Kidney (tissue), 14 donors: Measurements from ENCODE around the gene EEF2KMT. TPM values are rescaled to one million over a fixed set of nuclear protein-coding genes. Genes with fewer than 3 reads are reported as not detected.
A peak's percentile ranks its signal among the peaks of the same experiment; 100 is the strongest.

Experiments used
- DNase-seq, 5 donors: peaks; one replicate each; pipeline ENCODE4 v3.0.0-alpha.2; 2013 to 2020
- FAIRE-seq: peaks from 2 replicates; lab custom pipeline; 2012; peaks lifted over from hg19 to GRCh38; lab: Jason Lieb, UNC
- H3K27ac ChIP-seq, 2 donors: one replicate each; pipeline ENCODE4 v1.7.0; 2013; ENCODE audit warnings: low read depth in 2 of 2, low read length in 2 of 2, inconsistent platforms in 1 of 2
- H3K27me3 ChIP-seq: one replicate; pipeline ENCODE4 v1.7.1; 2013; ENCODE audit warnings: low read length, inconsistent platforms; ENCODE audit not compliant: control insufficient read depth, insufficient read depth
- H3K36me3 ChIP-seq, 3 donors: one replicate each; pipeline versions ENCODE4 v1.7.0 to v1.7.1; 2013; ENCODE audit warnings: low read length in 3 of 3, control low read depth in 1 of 3, inconsistent platforms in 1 of 3; ENCODE audit not compliant: insufficient read depth in 3 of 3, control insufficient read depth in 2 of 3
- H3K4me1 ChIP-seq, 3 donors: one replicate each; pipeline versions ENCODE4 v1.7.0 to v1.7.1; 2013; ENCODE audit warnings: low read length in 3 of 3, inconsistent platforms in 1 of 3, low read depth in 1 of 3; ENCODE audit not compliant: control insufficient read depth in 2 of 3, insufficient read depth in 2 of 3
- H3K4me3 ChIP-seq, 3 donors: one replicate each; pipeline versions ENCODE4 v1.7.0 to v1.8.1; 2013; ENCODE audit warnings: low read length in 3 of 3, control low read depth in 1 of 3, inconsistent platforms in 1 of 3
- H3K9ac ChIP-seq, 3 donors: one replicate each; pipeline versions ENCODE4 v1.7.0 to v1.7.1; 2013; ENCODE audit warnings: low read length in 3 of 3, control low read depth in 1 of 3, inconsistent platforms in 1 of 3
- H3K9me3 ChIP-seq, 3 donors: one replicate each; pipeline versions ENCODE4 v1.7.0 to v1.7.1; 2013; ENCODE audit warnings: low read length in 3 of 3, control low read depth in 1 of 3, inconsistent platforms in 1 of 3; ENCODE audit not compliant: control insufficient read depth in 2 of 3, insufficient read depth in 1 of 3
- intact Hi-C: fragments of 100-400 bp; cut with DNase I; formaldehyde crosslinking; loops from one replicate; pipeline ENCODE4 v1.11.1; 2022
- polyA plus RNA-seq: library from polyadenylated mRNA; stranded (reverse); fragments of 350-450 nt; fragmentation: Illumina TruSeq; extraction: RNeasy Lipid Tissue Mini Kit (QIAGEN cat#74804); gene quantifications from one replicate; pipeline ENCODE4 v1.2.3, GENCODE V29; 2014; ENCODE audit warnings: low read depth, low replicate concordance; ENCODE audit not compliant: insufficient read depth
- total RNA-seq: library from RNA; stranded (reverse); fragmentation: NEBNext Ultra II Directional; extraction: Animal tissue kit (Norgen Biotek cat#: 25700); gene quantifications from one replicate; pipeline ENCODE4 v1.2.1, GENCODE V29; 2021
- TF ChIP-seq, protein P1 (sequence below): IDR thresholded peaks from 3 replicates; pipeline ENCODE4 v1.5.1; 2012; ENCODE audit warnings: mild to moderate bottlenecking, moderate library complexity, borderline replicate concordance; ENCODE audit not compliant: insufficient read depth; ENCODE audit errors: extremely low read depth
- donor health status: control.
- donor health status: control.
- donor health status: control.
- donor health status: control.
- donor health status: control.
- donor health status: DM: yes; HTN: yes; CAD: no.
- donor health status: Normal renal cell carcinoma (clear cell type).

EEF2KMT gene
- total and polyA plus RNA-seq, 2 donors from 2014 or later: 11.1 to 12.8 TPM

DNA sequence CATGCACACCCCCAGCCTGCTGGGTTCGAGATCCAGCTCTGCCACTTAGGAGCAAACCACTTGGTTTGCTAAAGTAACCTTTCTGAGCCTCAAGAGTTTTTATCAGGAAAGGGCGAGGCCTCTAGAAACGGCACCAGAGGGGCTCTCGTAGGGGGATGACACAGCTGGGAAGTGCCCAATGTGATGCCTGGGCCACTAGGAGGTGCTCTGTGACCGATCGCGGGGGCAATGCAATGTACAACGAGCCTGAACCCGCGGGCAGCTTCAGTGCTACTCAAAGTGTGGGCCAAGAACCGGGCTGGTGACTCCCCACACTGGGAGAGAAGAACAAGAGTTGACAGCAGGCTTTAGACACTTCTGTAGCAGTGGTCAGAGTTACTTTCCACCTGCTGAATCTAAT lies 41.2 kb downstream of the EEF2KMT start:
- Histone ChIP-seq H3K4me1 (no peaks in the 10 kb centered on the region), H3K36me3 (no peaks in the 10 kb centered on the region), H3K27ac (no peak overlapping the region), H3K9me3 (no peaks in the 10 kb centered on the region), H3K4me3 (no peak overlapping the region), H3K9ac (no peak overlapping the region), H3K27me3 (no peaks in the 10 kb centered on the region)
- intact Hi-C loops: no loop called here
- TF ChIP-seq, protein P1, sequence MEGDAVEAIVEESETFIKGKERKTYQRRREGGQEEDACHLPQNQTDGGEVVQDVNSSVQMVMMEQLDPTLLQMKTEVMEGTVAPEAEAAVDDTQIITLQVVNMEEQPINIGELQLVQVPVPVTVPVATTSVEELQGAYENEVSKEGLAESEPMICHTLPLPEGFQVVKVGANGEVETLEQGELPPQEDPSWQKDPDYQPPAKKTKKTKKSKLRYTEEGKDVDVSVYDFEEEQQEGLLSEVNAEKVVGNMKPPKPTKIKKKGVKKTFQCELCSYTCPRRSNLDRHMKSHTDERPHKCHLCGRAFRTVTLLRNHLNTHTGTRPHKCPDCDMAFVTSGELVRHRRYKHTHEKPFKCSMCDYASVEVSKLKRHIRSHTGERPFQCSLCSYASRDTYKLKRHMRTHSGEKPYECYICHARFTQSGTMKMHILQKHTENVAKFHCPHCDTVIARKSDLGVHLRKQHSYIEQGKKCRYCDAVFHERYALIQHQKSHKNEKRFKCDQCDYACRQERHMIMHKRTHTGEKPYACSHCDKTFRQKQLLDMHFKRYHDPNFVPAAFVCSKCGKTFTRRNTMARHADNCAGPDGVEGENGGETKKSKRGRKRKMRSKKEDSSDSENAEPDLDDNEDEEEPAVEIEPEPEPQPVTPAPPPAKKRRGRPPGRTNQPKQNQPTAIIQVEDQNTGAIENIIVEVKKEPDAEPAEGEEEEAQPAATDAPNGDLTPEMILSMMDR: no peak
- FAIRE-seq: no peak
- DNase-seq: peak in 1 of 5 donors; percentile 21

DNA sequence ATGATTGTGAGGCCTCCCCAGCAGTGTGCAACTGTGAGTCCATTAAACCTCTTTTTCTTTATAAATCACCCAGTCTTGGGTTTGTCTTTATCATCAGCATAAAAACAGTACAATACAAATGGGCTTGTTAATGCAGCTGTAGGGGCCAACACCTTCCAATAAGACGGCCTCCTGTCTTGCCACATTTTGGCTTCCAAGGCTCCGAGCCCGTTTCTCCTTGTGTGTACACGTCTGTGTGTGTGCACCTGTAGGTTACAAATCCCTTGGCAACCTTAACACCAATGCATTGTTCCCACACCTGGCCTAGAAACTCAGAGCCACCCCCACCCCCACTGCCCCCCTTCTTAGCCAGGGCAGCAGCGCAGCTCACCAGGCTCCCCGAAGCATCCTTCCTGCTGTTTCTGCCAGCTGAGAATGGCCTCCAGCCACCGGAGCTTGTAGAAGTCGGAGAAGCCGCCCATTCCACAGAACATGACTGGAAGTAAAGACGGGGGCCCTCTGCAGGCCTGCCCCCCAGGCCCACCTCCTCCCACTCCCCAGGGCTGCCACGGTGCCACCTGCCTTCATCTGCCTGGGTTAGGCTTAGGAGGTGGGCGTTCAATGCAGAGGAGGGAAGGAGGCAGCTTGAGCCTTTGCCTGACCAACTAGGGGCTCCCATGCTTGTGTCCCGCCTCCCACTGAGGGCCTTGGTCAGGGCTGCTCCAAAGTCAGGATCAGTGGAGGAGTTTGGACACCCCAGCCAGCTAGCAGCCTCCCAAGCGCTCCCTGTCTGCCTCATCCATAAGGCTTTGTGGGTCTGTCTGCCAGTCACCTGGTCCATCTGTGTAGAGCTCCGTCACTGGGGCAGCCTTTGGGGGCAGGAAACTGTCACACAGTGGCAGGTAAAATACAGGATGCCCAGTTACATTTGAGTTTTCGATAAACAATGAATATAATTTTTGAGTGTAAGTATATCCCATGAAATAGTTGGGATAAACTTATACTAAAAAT lies 42.4 kb downstream of the EEF2KMT start:
- H3K36me3 ChIP-seq: no peaks in the 10 kb centered on the region
- H3K27ac ChIP-seq: no peak overlapping the region
- no peak overlapping the region for H3K9ac ChIP-seq
- H3K27me3 ChIP-seq: no peaks in the 10 kb centered on the region
- H3K4me3 ChIP-seq: no peak overlapping the region
- intact Hi-C loops: no loop called here
- no peaks in the 10 kb centered on the region for H3K9me3 ChIP-seq
- H3K4me1 ChIP-seq: no peaks in the 10 kb centered on the region
- no peak for FAIRE-seq
- TF ChIP-seq, protein P1: no peak
- DNase-seq: peak in 1 of 5 donors; percentile 16

DNA sequence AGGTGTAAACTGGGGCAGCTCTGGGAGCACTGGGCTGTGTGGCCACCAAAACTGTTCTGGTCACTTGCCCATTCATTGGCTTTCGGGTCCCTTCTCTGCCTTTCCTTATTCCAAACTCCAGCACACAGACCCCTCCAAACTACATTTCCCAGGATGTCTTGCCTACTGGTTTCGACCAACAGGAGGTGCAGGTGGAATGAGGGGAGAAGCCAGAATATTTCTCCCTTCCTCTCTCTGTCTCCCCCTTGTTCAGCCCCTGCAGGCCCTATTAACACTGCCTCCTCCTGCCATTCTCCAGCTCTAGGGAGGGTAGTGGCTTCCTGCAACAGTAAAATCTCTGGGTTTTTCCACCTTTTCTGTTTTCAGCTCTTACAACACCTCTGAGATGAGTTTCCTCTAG lies 50.7 kb downstream of the EEF2KMT start:
- FAIRE-seq: no peak
- H3K4me1 ChIP-seq: no peaks in the 10 kb centered on the region
- H3K27me3 ChIP-seq: no peaks in the 10 kb centered on the region
- TF ChIP-seq, protein P1: no peak
- H3K9me3 ChIP-seq: no peaks in the 10 kb centered on the region
- no peak overlapping the region for H3K27ac ChIP-seq
- H3K4me3 ChIP-seq: no peak overlapping the region
- peak in 2 of 5 donors; percentile 4 to 8 for DNase-seq
- intact Hi-C loops: no loop called here
- H3K36me3 ChIP-seq: peaks cover 0 to 3% (median 0%) of the 10 kb centered on the region in 3 donors
- no peak overlapping the region for H3K9ac ChIP-seq
